Prostate gland (tissue), 2 donors: ENCODE data around the gene SLC13A4.

ENCODE experiments used
- CTCF ChIP-seq, 4 experiments: fragments of 200-600 bp in 2 of 4; fragments of 450-650 bp in 2 of 4; sonication (generic) in 2 of 4; IDR thresholded peaks; 1 replicate in 3 of 4; 2 replicates in 1 of 4; pipeline ENCODE4 v1.5.1; 2016 to 2019; ENCODE audit warnings: antibody characterized with exemption in 4 of 4, mild to moderate bottlenecking in 2 of 4, moderate library complexity in 2 of 4
- POLR2A ChIP-seq: fragments of 450-650 bp; IDR thresholded peaks from one replicate; pipeline ENCODE4 v1.6.1; 2016; ENCODE audit warnings: antibody characterized with exemption, mild to moderate bottlenecking

- TF ChIP-seq POLR2A (no peak), CTCF (IDR thresholded peaks at IDR 0.05) (no peak)
Measured at GRCh38 chr7:135758531-135758932, 30.5 kb upstream of the SLC13A4 start.
